ENCODE measurements around the gene FAM149B1.
A peak's percentile ranks its signal among the peaks of the same experiment; 100 is the strongest.
"Not testable (repeated sequence)": the region's sequence is repeated elsewhere in the genome, so short reads cannot be mapped to it uniquely, and the experiment has no call there.

FAM149B1 gene

GRCh38 chr10:73167783-73168464 lies at the start of gene FAM149B1, which contains the start of gene ECD:
Gene FAM149B1, plus strand, starts transcription at chr10:73168119. Its CDS starts 221 bp downstream, at chr10:73168340.
Gene ECD, minus strand, starts transcription at chr10:73168008. Its CDS starts 4,071 bp downstream, at chr10:73163937.
- peak; percentile 92 for DNase-seq

- no peak for DNase-seq
These were observed 48.5 kb upstream of the FAM149B1 start for GRCh38 chr10:73119457-73119856.

GRCh38 chr10:73119952-73120351 lies 48.0 kb upstream of the FAM149B1 start:
- no peak for DNase-seq

- no peak for DNase-seq
These were observed 41.6 kb upstream of the FAM149B1 start for GRCh38 chr10:73126343-73126742.

GRCh38 chr10:73131301-73131700 lies 36.6 kb upstream of the FAM149B1 start:
- DNase-seq = peak; percentile 94

- peak; percentile 41 for DNase-seq
These were observed 35.8 kb upstream of the FAM149B1 start for GRCh38 chr10:73131913-73132686.

- DNase-seq = no peak
These were observed 33.2 kb upstream of the FAM149B1 start for GRCh38 chr10:73134727-73135126.

GRCh38 chr10:73136627-73137026 lies 31.3 kb upstream of the FAM149B1 start:
- no peak for DNase-seq

- no peak for DNase-seq
These were observed 28.7 kb upstream of the FAM149B1 start for GRCh38 chr10:73139251-73139650.

- no peak for DNase-seq
These were observed 26.3 kb upstream of the FAM149B1 start for GRCh38 chr10:73141603-73142002.

- DNase-seq = not testable (repeated sequence)
These were observed 17.1 kb upstream of the FAM149B1 start for GRCh38 chr10:73150633-73151413.

GRCh38 chr10:73152009-73152408 lies 15.9 kb upstream of the FAM149B1 start:
- no peak for DNase-seq

GRCh38 chr10:73156054-73156453 lies 11.9 kb upstream of the FAM149B1 start:
- no peak for DNase-seq

- DNase-seq = peak; percentile 41
These were observed 8.8 kb upstream of the FAM149B1 start for GRCh38 chr10:73159038-73159648.

- DNase-seq = no peak
These were observed 6.8 kb upstream of the FAM149B1 start for GRCh38 chr10:73161079-73161478.

GRCh38 chr10:73161662-73162061 lies 6.3 kb upstream of the FAM149B1 start:
- DNase-seq = no peak

GRCh38 chr10:73163096-73163495 lies 4.8 kb upstream of the FAM149B1 start:
- no peak for DNase-seq

GRCh38 chr10:73166972-73167371 lies 947 bp upstream of the FAM149B1 start:
- DNase-seq = no peak

GRCh38 chr10:73167458-73167782 lies 499 bp upstream of the FAM149B1 start:
- DNase-seq = no peak

- peak; percentile 58 for DNase-seq
These were observed 515 bp downstream of the FAM149B1 start for GRCh38 chr10:73168465-73168803.

GRCh38 chr10:73169320-73169719 lies 1.4 kb downstream of the FAM149B1 start:
- DNase-seq = no peak

- DNase-seq = no peak
These were observed 4.9 kb downstream of the FAM149B1 start for GRCh38 chr10:73172867-73173266.

Measured in NCI-H69 (cell line).